Measurements from ENCODE around the gene PLA2G15. TPM values are rescaled to one million over a fixed set of nuclear protein-coding genes. Genes with fewer than 3 reads are reported as not detected.

PLA2G15 gene
- total and polyA plus RNA-seq, 2 of the 13 experiments (the other 11 are each of a cell fraction or from before 2014, with no cell fraction given) = 14.4 to 23.7 TPM

GRCh38 chr16:68235887-68236136 lies 9.4 kb upstream of the PLA2G15 start, which contains the start of gene ESRP2 (continued):
- TF ChIP-seq ARID4A (CRISPR knock-in tag; IDR thresholded peaks at IDR 0.05; ENCODE audit: borderline replicate concordance) (0 out of 2 replicates have a peak, but pooled peaks have one; percentile 55), HNF4G (IDR thresholded peaks at IDR 0.05; ENCODE audit: borderline replicate concordance, low read depth, low read length) (no peak), HNF4G (CRISPR knock-in tag; IDR thresholded peaks at IDR 0.05; ENCODE audit: borderline replicate concordance, low read depth) (no peak), ZNF296 (CRISPR knock-in tag; conservative IDR thresholded peaks at IDR 0.05) (no peak), CREB3 (CRISPR knock-in tag; IDR thresholded peaks at IDR 0.05) (no peak), AHR (CRISPR knock-in tag; IDR thresholded peaks at IDR 0.05) (peak; percentile 17; the same call in 1 of the 2 replicates), ZGPAT (CRISPR knock-in tag; IDR thresholded peaks at IDR 0.05) (peak; percentile 2; the same call in 1 of the 2 replicates), KMT2A (CRISPR knock-in tag; IDR thresholded peaks at IDR 0.05) (peak; percentile 7; the same call in 1 of the 2 replicates), ZNF317 (CRISPR knock-in tag; IDR thresholded peaks at IDR 0.05) (no peak), GABPB1 (CRISPR knock-in tag; IDR thresholded peaks at IDR 0.05) (0 out of 2 replicates have a peak, but pooled peaks have one; percentile 29), PRMT3 (CRISPR knock-in tag; IDR thresholded peaks at IDR 0.05; ENCODE audit: borderline replicate concordance, low read depth) (no peak), BRF2 (CRISPR knock-in tag; IDR thresholded peaks at IDR 0.05) (0 out of 2 replicates have a peak, but pooled peaks have one; percentile 16), CENPT (CRISPR knock-in tag; IDR thresholded peaks at IDR 0.05; ENCODE audit: low read depth) (0 out of 2 replicates have a peak, but pooled peaks have one; percentile 61), HMGXB4 (CRISPR knock-in tag; IDR thresholded peaks at IDR 0.05; ENCODE audit: borderline replicate concordance in 1 of 2, low read depth in 1 of 2) (0 out of 4 replicates have a peak, but pooled peaks have one; percentile 4 to 12), ZBTB14 (CRISPR knock-in tag; IDR thresholded peaks at IDR 0.05) (no peak), ZNF121 (CRISPR knock-in tag; IDR thresholded peaks at IDR 0.05) (peak; percentile 34; the same call in 1 of the 2 replicates)

All from HepG2 (cell line).